ENCODE measurements around the gene PRCP. TPM values are rescaled to one million over a fixed set of nuclear protein-coding genes. Genes with fewer than 3 reads are reported as not detected.
"Not testable (repeated sequence)": the region's sequence is repeated elsewhere in the genome, so short reads cannot be mapped to it uniquely, and the experiment has no call there.

Gene PRCP
- total RNA-seq, 1 donor: 41.1 TPM

- no peak overlapping the region for H3K4me3 ChIP-seq (ENCODE audit: low read depth, low read length)
- peak; percentile 15 for DNase-seq (ENCODE audit: low read depth)
- TF ChIP-seq, protein P1, sequence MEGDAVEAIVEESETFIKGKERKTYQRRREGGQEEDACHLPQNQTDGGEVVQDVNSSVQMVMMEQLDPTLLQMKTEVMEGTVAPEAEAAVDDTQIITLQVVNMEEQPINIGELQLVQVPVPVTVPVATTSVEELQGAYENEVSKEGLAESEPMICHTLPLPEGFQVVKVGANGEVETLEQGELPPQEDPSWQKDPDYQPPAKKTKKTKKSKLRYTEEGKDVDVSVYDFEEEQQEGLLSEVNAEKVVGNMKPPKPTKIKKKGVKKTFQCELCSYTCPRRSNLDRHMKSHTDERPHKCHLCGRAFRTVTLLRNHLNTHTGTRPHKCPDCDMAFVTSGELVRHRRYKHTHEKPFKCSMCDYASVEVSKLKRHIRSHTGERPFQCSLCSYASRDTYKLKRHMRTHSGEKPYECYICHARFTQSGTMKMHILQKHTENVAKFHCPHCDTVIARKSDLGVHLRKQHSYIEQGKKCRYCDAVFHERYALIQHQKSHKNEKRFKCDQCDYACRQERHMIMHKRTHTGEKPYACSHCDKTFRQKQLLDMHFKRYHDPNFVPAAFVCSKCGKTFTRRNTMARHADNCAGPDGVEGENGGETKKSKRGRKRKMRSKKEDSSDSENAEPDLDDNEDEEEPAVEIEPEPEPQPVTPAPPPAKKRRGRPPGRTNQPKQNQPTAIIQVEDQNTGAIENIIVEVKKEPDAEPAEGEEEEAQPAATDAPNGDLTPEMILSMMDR (IDR thresholded peaks at IDR 0.05; ENCODE audit: insufficient read depth, low read length): no peak
Observed at GRCh38 chr11:82859750-82860149, 40.5 kb downstream of the PRCP start.

DNA sequence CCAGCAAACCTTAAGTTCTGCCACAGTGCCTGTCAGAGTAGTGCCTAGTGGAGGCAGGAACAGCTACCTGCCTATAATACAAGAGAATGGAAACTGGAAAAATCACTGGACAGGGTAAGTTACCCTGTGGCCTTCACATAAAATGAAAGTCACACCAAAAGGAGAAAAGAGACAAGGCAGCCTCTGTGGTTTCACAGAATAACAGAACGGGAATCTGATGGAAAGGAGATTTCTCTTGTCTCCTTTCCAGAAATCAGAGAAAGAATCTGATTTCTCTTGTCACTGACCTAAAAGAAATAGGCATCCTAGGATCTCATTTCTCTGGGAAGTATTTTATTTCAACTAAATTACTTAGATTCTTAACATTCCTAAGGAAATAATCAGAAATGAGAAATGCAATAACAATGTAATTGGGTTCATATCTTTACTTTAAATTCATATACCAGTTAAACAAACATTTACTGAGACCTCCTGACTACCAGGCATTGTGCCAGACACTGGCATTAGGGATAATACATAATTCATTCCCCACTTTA is 41.6 kb downstream of the PRCP start:
- DNase-seq (ENCODE audit: low read depth): peak; percentile 82
- H3K4me3 ChIP-seq (ENCODE audit: low read depth, low read length): no peak overlapping the region
- TF ChIP-seq, protein P1 (IDR thresholded peaks at IDR 0.05; ENCODE audit: insufficient read depth, low read length): no peak

DNA sequence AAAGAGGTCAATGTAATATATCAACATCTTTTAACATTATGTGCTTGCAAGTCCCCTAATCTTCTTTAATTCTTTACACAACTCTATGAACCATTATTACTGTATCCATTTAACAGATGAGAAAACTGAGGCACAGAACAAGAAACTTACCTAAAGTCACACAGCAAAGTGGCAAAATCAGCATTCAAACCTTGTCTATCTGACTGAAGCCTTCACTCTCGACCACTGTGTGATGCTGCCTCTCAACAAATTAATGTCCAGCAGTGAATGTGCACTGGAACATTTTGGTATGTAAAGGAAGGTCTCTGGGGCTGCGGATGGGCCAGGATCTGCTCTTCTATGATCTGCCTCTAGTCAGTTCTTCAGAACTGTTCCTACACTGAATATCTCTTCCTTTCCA is 42.1 kb downstream of the PRCP start:
- DNase-seq (ENCODE audit: low read depth): no peak
- no peak overlapping the region for H3K4me3 ChIP-seq (ENCODE audit: low read depth, low read length)
- TF ChIP-seq, protein P1 (IDR thresholded peaks at IDR 0.05; ENCODE audit: insufficient read depth, low read length): no peak

DNA sequence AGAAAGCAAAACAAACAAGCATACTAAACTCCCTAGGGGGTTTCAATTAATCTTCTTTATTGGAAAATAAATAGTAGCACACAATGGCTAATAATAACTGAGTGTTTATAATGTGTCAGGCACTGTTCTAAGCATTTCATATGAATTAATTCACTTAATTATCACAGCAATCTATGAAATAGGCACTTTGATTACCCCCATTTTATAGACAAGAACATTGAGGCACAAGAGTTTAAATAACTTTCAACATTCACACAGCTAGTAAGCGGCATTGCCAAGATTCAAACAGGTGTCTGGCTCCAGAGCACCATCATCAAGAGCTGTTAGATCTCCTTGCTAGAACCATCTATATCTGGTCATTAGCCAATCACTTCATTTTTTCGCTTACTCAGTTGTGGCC is 43.1 kb downstream of the PRCP start:
- DNase-seq (ENCODE audit: low read depth): no peak
- TF ChIP-seq, protein P1 (IDR thresholded peaks at IDR 0.05; ENCODE audit: insufficient read depth, low read length): no peak
- no peak overlapping the region for H3K4me3 ChIP-seq (ENCODE audit: low read depth, low read length)

DNA sequence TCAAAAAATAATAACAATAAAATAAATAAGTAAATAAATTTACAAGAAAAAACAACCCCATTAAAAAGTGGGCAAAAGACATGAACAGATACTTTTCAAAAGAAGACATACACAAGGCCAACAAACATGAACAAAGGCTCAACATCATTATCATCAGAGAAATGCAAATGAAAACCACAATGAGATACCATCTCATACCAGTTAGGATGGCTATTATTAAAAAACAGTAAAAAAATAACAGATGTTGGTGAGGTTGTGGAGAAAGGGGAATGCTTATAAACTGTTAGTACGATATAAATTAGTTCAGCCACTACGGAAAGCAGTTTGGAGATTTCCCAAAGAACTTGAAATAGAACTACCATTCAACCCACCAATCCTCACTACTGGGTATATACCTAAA is 44.6 kb downstream of the PRCP start:
- TF ChIP-seq, protein P1 (IDR thresholded peaks at IDR 0.05; ENCODE audit: insufficient read depth, low read length): no peak
- no peak for DNase-seq (ENCODE audit: low read depth)

GRCh38 chr11:82854916-82855315 is 45.3 kb downstream of the PRCP start:
- DNase-seq (ENCODE audit: low read depth): peak; percentile 14
- H3K4me3 ChIP-seq (ENCODE audit: low read depth, low read length): not testable (repeated sequence)

More for the DNA sequence above, 44.6 kb downstream of the PRCP start:
- no peak overlapping the region for H3K4me3 ChIP-seq (ENCODE audit: low read depth, low read length)

GRCh38 chr11:82854242-82854641 is 46.0 kb downstream of the PRCP start:
- H3K4me3 ChIP-seq (ENCODE audit: low read depth, low read length): no peak overlapping the region
- TF ChIP-seq, protein P1 (IDR thresholded peaks at IDR 0.05; ENCODE audit: insufficient read depth, low read length): no peak
- DNase-seq (ENCODE audit: low read depth): peak; percentile 15

All from fibroblast of the aortic adventitia (primary cell).